HepG2 (cell line): Measurements from ENCODE around the gene WFDC5. TPM values are rescaled to one million over a fixed set of nuclear protein-coding genes. Genes with fewer than 3 reads are reported as not detected.
A peak's percentile ranks its signal among the peaks of the same experiment; 100 is the strongest.

Experiments used
- ATAC-seq: fragments of 200-7000 bp; cut with Tn5 transposase; 3 replicates; pipeline ENCODE4 v1.9.1; 2020; ENCODE audit warnings: mild to moderate bottlenecking, moderate library complexity
- BruUV-seq: library from RNA; stranded (reverse); fragments of 400-500 nt; replicated peaks from 2 replicates; lab custom pipeline; 2021; lab: Mats Ljungman, UMichigan
- CTCF ChIA-PET: fragments of 300-600 bp; formaldehyde crosslinking; extraction: SDS; loops from one replicate; lab custom pipeline; 2021; ENCODE audit warnings: low total read pairs, inconsistent platforms, low intra/inter-chr PET ratio; lab: Yijun Ruan, JAX
- POLR2A ChIA-PET: fragments of 350-600 bp; sonication (Branson Sonifier 250); formaldehyde crosslinking; loops from one replicate; lab custom pipeline; 2020; ENCODE audit warnings: antibody characterized with exemption, inconsistent platforms; lab: Yijun Ruan, JAX
- DNase-seq: peaks from one replicate; pipeline ENCODE4 v3.0.0-alpha.2; 2015; ENCODE audit warnings: low spot score
- FAIRE-seq: peaks from 3 replicates; lab custom pipeline; 2011; peaks lifted over from hg19 to GRCh38; lab: Jason Lieb, UNC
- H2AFZ ChIP-seq: one replicate; pipeline ENCODE4 v1.6.1; 2011; ENCODE audit warnings: low read length, inconsistent platforms
- H3K27ac ChIP-seq: fragments of 300-600 bp; 3 replicates; pipeline ENCODE4 v1.8.0; 2011; ENCODE audit warnings: mixed run types, mild to moderate bottlenecking, mixed read lengths, low read length, inconsistent platforms; ENCODE audit not compliant: insufficient read depth; ENCODE audit errors: extremely low read length
- H3K27me3 ChIP-seq, 2 experiments: fragments of 200-600 bp in 1 of 2; 2 replicates in 1 of 2; 3 replicates in 1 of 2; pipeline versions ENCODE4 v1.6.0 to v1.8.0; 2011; ENCODE audit warnings: low read length in 2 of 2, mild to moderate bottlenecking in 2 of 2, moderate library complexity in 2 of 2, inconsistent platforms in 1 of 2; ENCODE audit not compliant: insufficient read depth in 2 of 2, control insufficient read depth in 1 of 2
- H3K36me3 ChIP-seq, 2 experiments: fragments of 200-600 bp in 1 of 2; replicated peaks in 1 of 2; 2 replicates in 1 of 2; 3 replicates in 1 of 2; pipeline versions ENCODE4 v1.5.1 to v1.8.0; 2011; ENCODE audit warnings: low read length in 2 of 2, inconsistent platforms in 1 of 2; ENCODE audit not compliant: insufficient read depth in 2 of 2, control insufficient read depth in 1 of 2
- H3K4me1 ChIP-seq: 2 replicates; pipeline ENCODE4 v1.5.1; 2012; ENCODE audit warnings: low read length, inconsistent platforms; ENCODE audit not compliant: insufficient read depth
- H3K4me2 ChIP-seq: 2 replicates; pipeline ENCODE4 v1.6.0; 2011; ENCODE audit warnings: low read depth, low read length, inconsistent platforms
- H3K4me3 ChIP-seq, 3 experiments: fragments of 200-600 bp in 1 of 3; sonication (generic), shearing (Covaris generic) in 1 of 3; replicated peaks in 1 of 3; 2 replicates each; pipeline ENCODE4 v1.5.1; 2011 to 2016; ENCODE audit warnings: low read length in 3 of 3, inconsistent platforms in 2 of 3, low read depth in 2 of 3, mild to moderate bottlenecking in 2 of 3, control low read depth in 1 of 3, mixed read lengths in 1 of 3; ENCODE audit not compliant: insufficient read depth in 1 of 3
- H3K79me2 ChIP-seq: one replicate; pipeline ENCODE4 v1.6.1; 2011; ENCODE audit warnings: low read length, inconsistent platforms; ENCODE audit not compliant: insufficient read depth
- H3K9ac ChIP-seq: 2 replicates; pipeline ENCODE4 v1.6.0; 2011; ENCODE audit warnings: mild to moderate bottlenecking, low read depth, low read length, inconsistent platforms; ENCODE audit not compliant: insufficient read depth
- H3K9me3 ChIP-seq: 2 replicates; pipeline ENCODE4 v1.5.1; 2012; ENCODE audit warnings: mild to moderate bottlenecking, low read length
- H4K20me1 ChIP-seq: 2 replicates; pipeline ENCODE4 v1.6.0; 2011; ENCODE audit warnings: inconsistent platforms, mild to moderate bottlenecking, low read length, moderate library complexity; ENCODE audit not compliant: insufficient read depth
- CHD4 ChIP-seq: fragments of 200-600 bp; sonication (generic); IDR thresholded peaks from 2 replicates; pipeline ENCODE4 v1.7.0; 2017; ENCODE audit warnings: mild to moderate bottlenecking, low read length, borderline replicate concordance
- CREBL2 ChIP-seq: sonication (generic); formaldehyde crosslinking; IDR thresholded peaks from 2 replicates; pipeline ENCODE4 v1.8.1; 2023; ENCODE audit warnings: missing genetic modification reagents, mild to moderate bottlenecking, borderline replicate concordance
- GATAD2A ChIP-seq: IDR thresholded peaks from 2 replicates; pipeline ENCODE4 v1.6.1; 2016
- HCFC1 ChIP-seq: fragments of 150-350 bp; IDR thresholded peaks from 2 replicates; pipeline ENCODE4 v1.6.1; 2014; ENCODE audit warnings: low read depth, low read length
- HES4 ChIP-seq: sonication (generic); formaldehyde crosslinking; IDR thresholded peaks from 2 replicates; pipeline ENCODE4 v1.9.0; 2021; ENCODE audit warnings: mild to moderate bottlenecking, missing genetic modification reagents, borderline replicate concordance
- HOMEZ ChIP-seq: IDR thresholded peaks from 2 replicates; pipeline ENCODE4 v1.6.1; 2016; ENCODE audit warnings: low read depth
- KDM1A ChIP-seq: IDR thresholded peaks from 2 replicates; pipeline ENCODE4 v1.6.1; 2016; ENCODE audit warnings: missing compliant biosample characterization
- MAF1 ChIP-seq: sonication (generic); formaldehyde crosslinking; IDR thresholded peaks from 2 replicates; pipeline ENCODE4 v1.5.0; 2020; ENCODE audit warnings: missing genetic modification reagents, borderline replicate concordance
- MAX ChIP-seq: IDR thresholded peaks from 2 replicates; pipeline ENCODE4 v1.6.1; 2012; ENCODE audit warnings: inconsistent platforms
- NR2C2 ChIP-seq: sonication (generic); formaldehyde crosslinking; IDR thresholded peaks from 2 replicates; pipeline ENCODE4 v1.4.0; 2020; ENCODE audit warnings: missing genetic modification reagents, mild to moderate bottlenecking, moderate library complexity, borderline replicate concordance
- SNRNP70 ChIP-seq: fragments of 200-400 bp; formaldehyde crosslinking; IDR thresholded peaks from 2 replicates; pipeline ENCODE4 v1.6.1; 2017; ENCODE audit warnings: mild to moderate bottlenecking, low read depth, low read length, moderate library complexity
- SRSF1 ChIP-seq: fragments of 200-400 bp; formaldehyde crosslinking; optimal IDR thresholded peaks from 2 replicates; pipeline ENCODE3; 2017; ENCODE audit warnings: mild to moderate bottlenecking, low read depth, low read length, moderate library complexity
- ZBTB7A ChIP-seq: sonication (generic); formaldehyde crosslinking; IDR thresholded peaks from 2 replicates; pipeline ENCODE4 v1.8.0; 2022; ENCODE audit warnings: mild to moderate bottlenecking, missing genetic modification reagents
- ZNF34 ChIP-seq: sonication (generic); formaldehyde crosslinking; IDR thresholded peaks from 2 replicates; pipeline ENCODE4 v1.4.0; 2020; ENCODE audit warnings: mild to moderate bottlenecking, missing genetic modification reagents, borderline replicate concordance
- ZNF629 ChIP-seq: sonication (generic); formaldehyde crosslinking; conservative IDR thresholded peaks from 2 replicates; pipeline ENCODE4 v1.5.0; 2020; ENCODE audit warnings: missing genetic modification reagents
- ZNF879 ChIP-seq: sonication (generic); formaldehyde crosslinking; IDR thresholded peaks from 2 replicates; pipeline ENCODE4 v1.8.1; 2023; ENCODE audit warnings: missing genetic modification reagents
- WGBS: methylation state at CpG from one replicate; pipeline ENCODE4 v1.1.6; 2017; ENCODE audit warnings: low lambda C conversion rate; 5-methylcytosine and 5-hydroxymethylcytosine counted together
- in situ Hi-C: cut with HindIII; loops from 2 replicates; pipeline ENCODE4 v1.10.0; 2017; ENCODE audit warnings: low pct_unique_long_range_greater_than_20kb; ENCODE audit not compliant: extremely low pct_ligation_motif_present
- intact Hi-C: fragments of 100-400 bp; cut with micrococcal nuclease; formaldehyde crosslinking; loops from one replicate; pipeline ENCODE4 v1.10.0; 2022; ENCODE audit not compliant: unreplicated experiment
- polyA plus RNA-seq, 8 experiments: library from polyadenylated mRNA; depleted of rRNA in 3 of 8; stranded (reverse) in 7 of 8; unstranded in 1 of 8; fragments of >200 nt; fragmentation: Illumina TruSeq in 4 of 8; extraction: Trizol in 4 of 8; gene quantifications; 2 replicates each; pipeline versions ENCODE4 v1.2.1 to v1.2.3, GENCODE V29; 2011 to 2016; ENCODE audit warnings: low read depth in 4 of 8, missing spikeins in 1 of 8, mixed read lengths in 1 of 8; ENCODE audit not compliant: insufficient read depth in 1 of 8
- total RNA-seq, 5 experiments: library from RNA; depleted of rRNA; stranded (reverse); fragments of >200 nt; fragmentation: Illumina TruSeq; extraction: Trizol; gene quantifications; 2 replicates each; pipeline ENCODE4 v1.2.3, GENCODE V29; 2016; ENCODE audit warnings: low read depth in 1 of 5

Gene WFDC5
- total and polyA plus RNA-seq, 2 of the 13 experiments (the other 11 are each of a cell fraction or from before 2014, with no cell fraction given): not detected

- in situ Hi-C loops: loop anchor here (10.0 kb wide), 1 partner anchor 49 kb away; no protein-coding TSS in a partner anchor
- ChIA-PET POLR2A (no interaction called here), CTCF (interaction anchor here (2.2 to 3.0 kb wide), 2 partner anchors 13 to 83 kb away, joined by 15 to 16 read pairs; no protein-coding TSS in a partner anchor)
- no peaks in the 10 kb centered on the region for H3K9me3 ChIP-seq
- no peak overlapping the region for H3K4me2 ChIP-seq
- H4K20me1 ChIP-seq: no peaks in the 10 kb centered on the region
- DNase-seq (no peak), FAIRE-seq (no peak)
- no peak overlapping the region for H3K4me3 ChIP-seq
- no peaks in the 10 kb centered on the region for H3K36me3 ChIP-seq
- H3K27me3 ChIP-seq: 0 out of 5 replicates have a peak, but pooled peaks cover 0 to 7% of the 10 kb centered on the region in 2 experiments
- BruUV-seq: no TSS peak
- no peak overlapping the region for H3K27ac ChIP-seq
- intact Hi-C loops: no loop called here
- no peak overlapping the region for H2AFZ ChIP-seq
- no peaks in the 10 kb centered on the region for H3K79me2 ChIP-seq
- no peak for TF ChIP-seq HOMEZ
- TF ChIP-seq ZNF629 (CRISPR knock-in tag): peak; percentile 40
- TF ChIP-seq, all 625 proteins: peak for 1
- Histone ChIP-seq H3K4me1 (no peaks in the 10 kb centered on the region), H3K9ac (no peak overlapping the region)
- WGBS: 55% methylated on average over 2 of the region's 2 CpGs
- ATAC-seq: no peak
These were observed 20.8 kb downstream of the WFDC5 start for GRCh38 chr20:45094201-45094600.

GRCh38 chr20:45092898-45093297, 22.1 kb downstream of the WFDC5 start:
- WGBS: 48% methylated on average over 7 of the region's 7 CpGs
- no peak overlapping the region for H3K9ac ChIP-seq
- in situ Hi-C loops (loop anchor here (10.0 kb wide), 1 partner anchor 48 kb away; no protein-coding TSS in a partner anchor), intact Hi-C loops (no loop called here)
- FAIRE-seq (no peak), ATAC-seq (no peak), DNase-seq (no peak)
- no TSS peak for BruUV-seq
- no peaks in the 10 kb centered on the region for H4K20me1 ChIP-seq
- H2AFZ ChIP-seq: no peak overlapping the region
- 0 out of 5 replicates have a peak, but pooled peaks cover 0 to 3% of the 10 kb centered on the region in 2 experiments for H3K27me3 ChIP-seq
- H3K4me1 ChIP-seq: no peaks in the 10 kb centered on the region
- H3K79me2 ChIP-seq: no peaks in the 10 kb centered on the region
- TF ChIP-seq HCFC1: no peak
- TF ChIP-seq ZNF879 (CRISPR knock-in tag): no peak
- no peak for TF ChIP-seq SRSF1
- no peak for TF ChIP-seq GATAD2A (CRISPR knock-in tag)
- TF ChIP-seq MAX: no peak
- TF ChIP-seq ZBTB7A (CRISPR knock-in tag): no peak
- TF ChIP-seq HES4 (CRISPR knock-in tag): no peak
- TF ChIP-seq NR2C2 (CRISPR knock-in tag): no peak
- no peak for TF ChIP-seq MAF1 (CRISPR knock-in tag)
- no peak for TF ChIP-seq KDM1A (CRISPR knock-in tag)
- TF ChIP-seq ZNF34: no peak
- TF ChIP-seq CREBL2 (CRISPR knock-in tag): no peak
- no peak for TF ChIP-seq SNRNP70
- no peak for TF ChIP-seq CHD4
- no peak overlapping the region for H3K4me2 ChIP-seq
- H3K4me3 ChIP-seq: no peak overlapping the region
- no peak overlapping the region for H3K27ac ChIP-seq
- H3K9me3 ChIP-seq: no peaks in the 10 kb centered on the region
- ChIA-PET POLR2A (no interaction called here), CTCF (interaction anchor here (1.6 kb wide), 1 partner anchor 49 kb away, joined by 4 read pairs; no protein-coding TSS in a partner anchor)
- H3K36me3 ChIP-seq: no peaks in the 10 kb centered on the region
